Activated gamma-delta T cell (primary cell): ENCODE data around the gene KRTAP10-5.
"Not testable (repeated sequence)": the region's sequence is repeated elsewhere in the genome, so short reads cannot be mapped to it uniquely, and the experiment has no call there.

Source experiments
- DNase-seq: peaks from one replicate; lab custom pipeline; 2025; lab: John Stamatoyannopoulos, UW

KRTAP10-5 gene

DNA sequence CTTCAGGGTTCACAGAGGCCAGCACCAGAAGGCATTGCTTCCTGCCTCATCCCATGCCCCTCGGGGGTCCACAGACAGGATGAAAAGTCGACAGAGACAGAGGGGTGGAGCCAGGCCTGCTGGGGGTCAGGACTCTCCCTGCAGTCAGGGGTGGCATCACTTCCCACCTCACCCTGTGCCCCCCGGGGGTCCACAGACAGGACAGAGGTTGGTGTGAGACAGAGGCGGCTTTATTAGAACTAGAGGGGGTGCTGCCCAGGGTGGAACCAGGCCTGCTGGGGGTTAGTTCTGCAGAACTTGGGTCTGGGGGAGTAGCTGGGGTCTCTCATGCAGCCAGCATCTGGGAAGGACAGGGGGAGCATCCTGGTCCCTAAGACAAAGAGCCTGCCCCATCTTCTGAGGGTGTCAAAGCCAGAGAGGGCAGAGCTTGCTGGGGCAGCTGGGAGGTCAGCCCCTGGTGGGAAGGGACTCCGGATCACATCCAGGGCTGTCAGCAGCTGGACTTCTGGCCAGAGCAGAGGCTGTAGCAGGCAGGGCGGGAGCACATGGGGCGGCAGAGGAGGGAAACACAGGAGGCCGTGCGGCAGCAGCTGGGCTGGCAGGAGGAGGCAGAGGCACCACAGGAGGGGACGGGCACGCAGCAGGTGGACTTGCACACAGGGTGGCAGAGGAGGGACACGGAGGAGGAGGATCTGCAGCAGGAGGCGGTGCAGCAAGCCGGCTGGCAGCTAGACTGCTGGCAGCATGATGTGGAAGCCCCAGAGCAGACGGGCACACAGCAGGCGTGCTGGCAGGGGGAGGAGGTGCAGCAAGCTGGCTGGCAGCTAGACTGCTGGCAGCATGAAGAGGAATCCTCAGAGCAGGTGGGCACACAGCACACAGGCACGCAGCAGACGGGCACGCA, 10.7 kb upstream of the KRTAP10-5 start:
- not testable (repeated sequence) for DNase-seq

DNA sequence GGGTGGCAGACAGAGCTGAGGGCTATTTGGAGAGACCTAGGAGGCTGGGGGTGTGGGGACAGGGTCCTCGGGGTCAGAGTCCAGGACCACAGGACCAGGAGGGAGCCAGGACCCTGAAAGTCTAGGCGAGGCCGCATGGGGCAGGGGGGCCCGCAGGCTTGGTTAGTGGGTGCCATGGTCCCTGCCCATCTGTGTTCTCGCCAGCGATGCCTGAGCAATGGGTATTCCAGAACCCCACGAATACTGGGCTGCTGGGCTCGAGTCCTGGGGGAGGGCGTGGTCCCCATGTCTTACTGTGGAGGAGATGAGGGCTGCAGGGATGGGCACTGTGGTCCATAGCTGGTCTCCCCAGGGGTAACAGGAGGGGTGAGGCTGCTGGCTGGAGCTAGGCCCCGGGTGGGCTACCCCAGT, 9.9 kb upstream of the KRTAP10-5 start:
- DNase-seq = no peak

DNA sequence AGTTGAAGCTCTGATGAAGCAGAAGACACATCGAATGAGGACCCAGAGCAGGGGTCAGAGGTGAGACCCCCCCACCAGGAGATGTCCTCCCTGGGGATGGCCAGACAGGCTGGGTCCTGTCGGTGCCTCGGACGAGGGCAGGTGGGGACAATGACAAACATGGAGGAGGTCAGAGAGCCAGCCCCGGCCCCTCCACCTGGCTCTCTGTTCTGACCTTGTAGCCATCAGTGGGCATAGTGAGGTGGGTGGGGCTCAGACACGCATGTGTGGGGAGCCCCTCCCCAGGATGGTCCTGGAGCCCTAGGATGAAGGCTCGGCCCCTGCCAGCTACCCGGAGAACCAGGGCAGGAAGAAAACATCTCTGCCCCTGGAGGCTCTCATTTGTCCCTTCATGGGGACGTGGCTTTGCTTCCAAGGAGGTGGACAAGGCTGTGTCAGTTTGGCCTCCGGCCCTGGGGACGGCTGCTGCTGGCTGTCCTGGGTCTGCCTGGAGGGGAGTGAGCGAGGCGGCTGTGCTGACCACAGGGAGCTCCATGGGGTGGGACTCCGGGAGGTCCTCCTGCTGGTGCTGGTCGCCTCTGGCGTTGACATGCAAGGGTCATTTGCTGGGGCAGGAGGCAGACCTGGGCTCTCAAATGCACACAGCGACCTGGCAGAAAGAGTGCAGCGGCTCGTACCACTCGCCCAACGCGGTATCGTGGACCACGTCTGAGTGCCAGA, 9.3 kb upstream of the KRTAP10-5 start:
- no peak for DNase-seq

DNA sequence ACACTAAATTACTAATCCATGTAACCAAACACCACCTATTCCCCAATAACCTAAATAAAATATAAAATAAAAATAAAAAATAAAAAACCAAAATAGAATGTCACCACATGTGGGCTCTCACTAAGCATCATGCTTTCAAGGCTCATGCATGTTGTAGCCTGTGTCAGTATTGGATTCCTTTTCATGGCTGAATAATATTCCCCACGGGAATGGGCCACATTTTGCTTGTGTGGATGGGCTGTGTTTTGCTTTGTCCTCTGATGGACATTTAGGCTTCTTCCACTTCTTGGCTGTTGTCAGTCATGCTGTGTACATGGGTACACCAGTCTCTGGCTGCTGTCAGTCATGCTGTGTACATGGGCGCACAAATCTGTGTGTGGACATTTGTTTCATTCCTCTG, 8.7 kb upstream of the KRTAP10-5 start:
- DNase-seq = no peak

DNA sequence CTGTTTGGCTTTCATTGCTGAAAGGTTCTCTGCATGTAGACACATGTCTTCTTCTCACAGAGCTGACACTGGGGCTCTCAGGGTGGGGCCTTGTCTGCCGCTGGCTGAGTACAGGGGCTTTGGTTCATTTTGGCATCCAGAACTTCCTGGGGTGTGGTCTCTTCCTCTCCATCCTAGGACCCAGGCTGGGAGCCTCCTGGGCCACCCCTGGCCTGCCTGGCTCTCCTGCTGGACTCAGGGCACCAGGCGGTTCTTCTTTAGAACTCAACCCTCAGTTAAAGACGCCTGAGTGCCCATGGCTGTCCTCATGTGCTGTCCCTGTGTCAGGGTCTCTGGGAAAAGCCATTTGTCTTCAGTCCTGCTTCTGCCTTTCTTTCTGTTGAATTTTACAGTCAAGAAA, 5.5 kb upstream of the KRTAP10-5 start:
- no peak for DNase-seq

DNA sequence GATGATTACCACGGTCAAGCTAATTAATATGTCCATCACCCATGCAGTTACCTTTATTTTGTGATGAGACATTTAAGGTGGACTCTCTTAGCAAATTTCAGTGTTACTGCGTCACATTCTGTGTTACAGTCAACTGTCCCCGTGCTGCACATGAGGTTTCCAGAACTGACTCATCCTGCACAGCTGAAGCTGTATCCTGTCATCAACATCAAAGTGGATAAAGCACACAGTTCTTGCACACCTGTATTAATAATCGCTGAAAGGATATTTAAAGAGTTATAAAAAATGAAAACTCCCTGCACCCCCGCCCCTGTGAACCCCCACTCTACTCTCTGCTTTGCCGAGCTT, 3.4 kb upstream of the KRTAP10-5 start:
- DNase-seq = no peak

DNA sequence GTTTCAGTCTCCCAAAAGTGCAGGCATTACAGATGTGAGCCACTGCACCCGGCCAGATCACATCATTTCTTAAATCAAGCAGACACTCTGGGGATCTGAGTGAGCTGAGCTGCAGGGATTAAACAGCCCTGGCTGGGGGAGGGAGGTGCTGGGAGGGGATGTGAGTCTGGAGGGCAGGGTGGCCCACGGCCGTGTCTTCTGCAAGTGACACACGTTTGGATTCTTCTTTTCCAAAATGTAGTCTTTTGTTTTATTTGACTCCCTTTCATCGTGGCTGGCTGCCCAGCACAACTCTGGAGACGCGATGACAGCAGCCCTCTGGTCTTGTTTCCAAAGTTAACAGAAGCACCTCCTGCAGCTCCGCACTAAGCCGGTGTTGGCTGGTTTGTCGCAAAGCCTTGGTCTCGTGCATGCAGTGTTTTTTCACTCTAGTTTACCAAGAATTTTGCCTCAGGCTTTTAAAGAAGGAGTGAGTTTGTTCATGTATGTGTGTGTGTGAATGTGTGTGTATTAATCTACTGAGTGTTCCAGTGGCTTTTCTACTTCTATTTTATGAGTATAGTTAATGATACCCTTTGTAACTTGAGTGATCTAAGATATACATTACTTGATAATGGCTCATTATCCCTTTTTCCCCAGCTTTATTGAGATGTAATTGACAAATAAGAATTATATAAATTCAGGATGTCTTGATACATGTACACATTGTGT, 2.8 kb upstream of the KRTAP10-5 start:
- DNase-seq = no peak

DNA sequence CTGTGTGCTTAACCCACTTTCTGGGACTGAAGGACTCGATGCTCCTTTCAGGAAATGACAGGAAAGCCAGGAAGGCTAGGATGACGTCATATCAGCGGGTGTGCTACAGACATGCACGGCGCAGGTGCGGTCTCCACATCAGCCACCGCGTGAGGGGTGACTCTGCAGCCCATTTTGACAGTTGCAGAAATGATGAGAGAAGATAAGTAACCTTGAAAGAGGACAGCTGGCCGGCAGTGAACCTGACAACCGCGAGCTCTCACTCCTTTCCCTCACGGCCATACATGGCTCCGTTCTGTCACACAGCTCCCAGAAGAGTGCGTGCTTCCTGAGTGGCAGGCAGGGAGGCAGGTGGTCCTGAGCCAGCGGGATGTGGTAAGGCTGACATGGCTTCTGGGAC, 1.7 kb upstream of the KRTAP10-5 start:
- DNase-seq = no peak

DNA sequence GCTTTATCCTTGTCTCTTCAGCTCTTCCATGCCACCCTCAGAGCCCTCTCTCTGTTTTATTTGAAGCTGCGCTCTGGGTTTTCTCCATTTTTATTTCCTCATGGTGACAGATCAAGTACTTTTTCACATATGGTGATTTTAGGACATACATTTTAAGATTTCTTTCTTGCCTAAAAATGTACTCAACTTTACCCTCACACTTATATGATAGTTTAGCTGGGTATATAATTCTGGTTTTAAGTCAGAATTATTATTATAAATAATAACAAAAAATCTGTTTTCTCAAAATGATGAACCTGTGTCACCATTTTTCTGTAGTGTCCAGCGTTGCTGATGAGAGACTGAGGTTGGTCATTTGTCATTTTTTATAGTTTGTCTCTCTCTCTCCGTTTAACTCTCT, 754 bp upstream of the KRTAP10-5 start:
- no peak for DNase-seq

DNA sequence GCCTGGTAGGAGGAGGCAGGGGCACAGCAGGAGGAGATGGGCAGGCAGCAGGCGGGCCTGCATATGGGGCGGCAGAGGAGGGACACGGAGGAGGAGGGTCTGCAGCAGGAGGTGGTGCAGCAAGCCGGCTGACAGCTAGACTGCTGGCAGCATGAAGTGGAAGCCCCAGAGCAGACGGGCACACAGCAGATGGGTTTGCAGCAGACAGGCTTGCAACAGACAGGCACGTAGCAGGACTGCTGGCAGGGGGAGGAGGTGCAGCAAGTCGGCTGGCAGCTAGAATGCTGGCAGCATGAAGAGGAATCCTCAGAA, 615 bp downstream of the KRTAP10-5 start:
- no peak for DNase-seq

DNA sequence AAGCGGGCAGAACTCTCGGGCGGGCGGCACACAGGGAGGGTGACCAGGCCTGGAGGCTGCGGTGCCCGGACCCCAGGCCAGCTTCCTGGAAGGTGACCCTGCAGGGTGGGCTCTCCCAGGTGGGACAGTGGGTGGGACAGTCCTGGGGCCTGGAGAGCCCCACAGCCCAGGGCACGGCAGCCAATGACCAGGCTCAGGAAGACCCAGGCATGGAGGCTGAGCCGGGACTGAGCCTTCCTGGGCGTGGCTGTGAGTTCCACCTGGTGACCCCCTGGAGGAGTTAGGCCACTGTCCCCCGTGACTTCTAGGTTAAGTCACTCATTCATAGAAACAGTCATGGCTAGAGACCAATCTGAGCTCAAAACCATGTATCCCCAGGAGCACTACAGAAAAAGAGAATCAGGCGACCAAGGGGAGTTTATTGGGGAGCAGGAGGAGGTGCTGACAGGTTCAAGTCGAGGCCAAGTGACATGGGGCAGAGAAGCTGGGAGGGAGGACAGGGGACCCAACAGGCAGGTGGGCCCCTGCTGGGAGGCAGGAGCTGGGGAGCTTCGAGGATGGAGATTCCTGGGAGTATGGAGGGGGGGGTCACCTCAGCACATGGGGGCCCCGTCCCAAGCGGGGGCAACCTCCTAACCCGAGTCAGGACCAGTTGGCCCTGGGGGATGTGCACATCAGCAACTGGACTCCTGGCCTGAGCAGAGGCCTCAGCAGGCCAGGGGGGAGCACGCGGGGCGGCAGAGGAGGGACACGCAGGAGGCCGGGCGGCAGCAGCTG, 1.2 kb downstream of the KRTAP10-5 start:
- DNase-seq = no peak

DNA sequence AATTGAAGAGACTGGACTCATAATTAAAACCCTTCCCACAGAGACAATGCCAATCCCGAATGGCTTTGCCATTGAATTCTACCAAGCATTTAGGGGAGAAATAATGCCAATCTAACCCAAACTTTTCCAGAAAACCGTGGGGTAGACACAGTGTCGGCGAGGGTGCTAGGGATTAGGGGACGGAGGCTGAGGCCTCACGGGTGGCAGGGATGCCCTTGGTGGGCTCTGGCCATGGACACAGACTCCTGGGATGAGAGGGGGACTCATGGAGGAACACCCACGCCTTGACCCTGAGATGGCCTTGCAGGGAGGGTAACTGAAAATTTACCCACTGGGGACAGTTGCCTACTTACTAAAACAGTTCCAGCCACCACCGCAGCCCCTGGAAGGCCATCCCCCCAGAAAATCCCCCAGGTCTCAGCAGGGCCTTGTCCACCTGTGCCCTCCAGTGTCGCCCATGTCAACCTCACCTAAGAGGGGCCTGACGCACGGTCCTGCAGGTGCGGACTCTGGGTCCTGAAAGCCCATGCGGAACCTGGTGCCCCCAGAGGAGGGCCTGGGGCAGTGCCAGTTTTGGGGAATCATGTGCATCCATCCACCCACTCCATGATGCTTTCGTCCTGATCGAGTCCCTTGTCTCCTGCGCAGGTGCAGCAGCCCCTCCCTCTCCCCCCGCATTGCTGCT, 1.9 kb downstream of the KRTAP10-5 start:
- no peak for DNase-seq

DNA sequence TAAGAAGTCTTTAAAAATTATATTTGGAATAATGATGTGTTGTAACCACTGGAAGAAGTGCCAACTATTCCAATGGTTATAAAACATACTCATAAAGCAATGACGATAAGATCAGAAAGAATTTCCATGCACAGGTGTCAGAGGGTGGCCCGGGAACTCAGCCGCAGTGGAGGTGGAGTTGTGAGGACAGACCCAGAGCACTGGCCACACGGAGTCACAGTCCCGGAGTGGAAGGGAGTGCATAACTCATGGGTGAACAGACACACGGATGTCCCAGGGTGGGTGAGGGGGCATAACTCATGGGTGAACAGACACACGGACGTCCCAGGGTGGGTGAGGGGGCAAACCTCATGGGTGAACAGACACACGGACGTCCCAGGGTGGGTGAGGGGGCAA, 4.4 kb downstream of the KRTAP10-5 start:
- DNase-seq = no peak

DNA sequence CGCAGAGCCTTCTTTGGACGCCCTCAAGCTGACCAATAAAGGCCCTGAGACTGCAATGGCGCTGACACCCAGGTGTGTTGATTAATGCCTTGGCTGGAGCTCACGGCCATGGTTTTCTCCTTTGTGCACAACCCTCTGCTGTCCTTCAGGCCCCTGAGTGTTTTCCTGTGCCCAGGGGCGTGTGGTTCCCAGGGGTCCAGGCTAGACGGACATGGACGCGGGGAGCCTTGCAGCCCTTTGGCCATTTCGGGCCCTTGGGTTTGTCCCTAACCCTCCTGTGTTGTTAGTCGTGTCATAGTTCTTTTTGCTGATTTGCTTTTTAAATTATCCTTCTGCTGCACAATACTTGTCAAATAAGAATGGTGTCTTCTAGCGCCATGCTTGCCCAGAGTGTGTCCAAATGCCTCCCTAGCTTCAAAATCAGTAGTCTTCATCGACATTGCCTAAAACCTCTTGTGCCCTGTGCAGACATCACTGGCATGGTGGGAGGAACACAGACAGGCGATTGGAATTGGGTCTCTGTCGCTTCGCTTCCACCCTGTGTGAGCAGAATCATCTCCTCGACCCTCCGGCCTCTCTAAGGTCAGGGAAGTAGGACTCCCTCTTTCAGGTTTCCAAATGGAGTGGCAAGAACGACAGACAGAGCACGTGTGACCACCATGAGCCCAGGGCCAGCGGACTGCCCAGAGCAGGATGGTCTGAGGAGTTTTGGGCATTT, 4.9 kb downstream of the KRTAP10-5 start:
- DNase-seq = no peak

DNA sequence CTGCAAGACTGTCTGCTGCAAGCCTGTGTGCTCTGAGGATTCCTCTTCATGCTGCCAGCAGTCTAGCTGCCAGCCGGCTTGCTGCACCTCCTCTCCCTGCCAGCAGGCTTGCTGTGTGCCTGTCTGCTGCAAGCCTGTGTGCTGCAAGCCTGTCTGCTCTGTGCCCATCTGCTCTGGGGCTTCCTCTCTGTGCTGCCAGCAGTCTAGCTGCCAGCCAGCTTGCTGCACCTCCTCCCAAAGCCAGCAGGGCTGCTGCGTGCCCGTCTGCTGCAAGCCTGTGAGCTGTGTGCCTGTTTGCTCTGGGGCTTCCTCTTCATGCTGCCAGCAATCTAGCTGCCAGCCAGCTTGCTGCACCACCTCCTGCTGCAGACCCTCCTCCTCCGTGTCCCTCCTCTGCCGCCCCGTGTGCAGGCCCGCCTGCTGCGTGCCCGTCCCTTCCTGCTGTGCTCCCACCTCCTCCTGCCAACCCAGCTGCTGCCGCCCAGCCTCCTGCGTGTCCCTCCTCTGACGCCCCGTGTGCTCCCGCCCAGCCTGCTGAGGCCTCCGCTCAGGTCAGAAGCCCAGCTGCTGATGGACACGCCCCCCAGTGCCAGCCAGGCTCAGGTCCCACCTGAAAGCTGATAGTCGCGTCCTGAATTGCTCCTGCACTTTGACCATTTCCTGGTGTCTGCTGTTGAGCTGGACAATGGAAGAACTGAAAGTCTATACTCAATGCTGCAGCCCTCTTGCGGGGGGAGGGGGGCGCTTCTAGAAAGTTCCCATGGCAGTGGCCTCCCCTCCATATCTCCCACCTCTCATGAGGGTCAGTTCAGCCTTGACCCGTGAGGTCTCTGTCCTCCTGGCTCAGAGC, 5.7 kb downstream of the KRTAP10-5 start:
- DNase-seq = no peak

DNA sequence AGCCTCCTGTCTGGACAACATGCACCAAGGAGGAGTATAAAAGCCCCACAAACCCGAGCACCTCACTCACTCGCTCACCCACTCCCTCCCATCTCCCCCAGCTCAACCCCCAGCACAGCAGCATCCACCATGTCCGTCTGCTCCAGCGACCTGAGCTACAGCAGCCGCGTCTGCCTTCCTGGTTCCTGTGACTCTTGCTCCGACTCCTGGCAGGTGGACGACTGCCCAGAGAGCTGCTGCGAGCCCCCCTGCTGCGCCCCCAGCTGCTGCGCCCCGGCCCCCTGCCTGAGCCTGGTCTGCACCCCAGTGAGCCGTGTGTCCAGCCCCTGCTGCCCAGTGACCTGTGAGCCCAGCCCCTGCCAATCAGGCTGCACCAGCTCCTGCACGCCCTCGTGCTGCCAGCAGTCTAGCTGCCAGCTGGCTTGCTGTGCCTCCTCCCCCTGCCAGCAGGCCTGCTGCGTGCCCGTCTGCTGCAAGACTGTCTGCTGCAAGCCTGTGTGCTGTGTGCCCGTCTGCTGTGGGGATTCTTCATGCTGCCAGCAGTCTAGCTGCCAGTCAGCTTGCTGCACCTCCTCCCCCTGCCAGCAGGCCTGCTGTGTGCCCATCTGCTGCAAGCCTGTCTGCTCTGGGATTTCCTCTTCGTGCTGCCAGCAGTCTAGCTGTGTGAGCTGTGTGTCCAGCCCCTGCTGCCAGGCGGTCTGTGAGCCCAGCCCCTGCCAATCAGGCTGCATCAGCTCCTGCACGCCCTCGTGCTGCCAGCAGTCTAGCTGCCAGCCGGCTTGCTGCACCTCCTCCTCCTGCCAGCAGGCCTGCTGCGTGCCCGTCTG, 6.6 kb downstream of the KRTAP10-5 start, which contains the start of gene KRTAP10-4:
Gene KRTAP10-4, plus strand, starts transcription at position 100 of the 827 bp plus-strand sequence. Its CDS starts 30 bp downstream, at position 130.
- not testable (repeated sequence) for DNase-seq

DNA sequence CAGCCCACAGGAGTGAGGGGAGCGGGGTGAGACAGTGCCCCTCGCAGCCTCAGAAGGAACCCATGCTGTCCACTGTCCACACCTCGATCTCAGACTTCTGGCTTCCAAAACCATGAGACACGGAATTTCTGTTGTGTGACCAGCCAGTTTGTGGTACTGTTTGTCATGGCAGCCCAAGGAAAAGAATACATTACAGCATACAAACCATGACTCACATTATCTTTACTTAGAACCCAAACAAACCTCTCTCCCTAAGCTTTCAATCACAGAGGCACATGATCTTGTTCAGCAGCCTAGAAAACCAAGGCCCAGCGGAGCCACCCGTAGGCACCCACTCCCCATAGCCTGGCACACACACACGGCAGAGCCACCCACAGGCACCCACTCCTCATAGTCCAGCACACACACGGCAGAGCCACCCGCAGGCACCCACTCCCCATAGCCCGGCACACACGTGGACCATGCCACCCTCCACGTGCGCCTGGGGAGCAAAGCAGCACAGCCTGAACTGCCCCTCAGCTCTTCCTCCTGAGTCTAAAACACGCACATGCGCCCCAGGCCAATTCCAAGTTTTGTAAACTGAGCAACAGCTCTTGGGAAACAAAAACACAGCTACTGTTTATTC, 7.3 kb downstream of the KRTAP10-5 start:
- no peak for DNase-seq
